Vagina (tissue), 2 donors: ENCODE results near the gene MINDY3. TPM values are rescaled to one million over a fixed set of nuclear protein-coding genes. Genes with fewer than 3 reads are reported as not detected.

Source experiments
- DNase-seq, 2 donors: peaks; one replicate each; pipeline ENCODE4 v3.0.0-alpha.2; 2017; ENCODE audit errors: extremely low spot score in 2 of 2
- H3K27ac ChIP-seq: fragments of 200-600 bp; sonication (generic); one replicate; pipeline ENCODE4 v1.5.1; 2019
- H3K27me3 ChIP-seq: fragments of 200-600 bp; sonication (generic); one replicate; pipeline ENCODE4 v1.5.1; 2019
- H3K36me3 ChIP-seq, 2 donors: fragments of 200-600 bp; sonication (generic); one replicate each; pipeline ENCODE4 v1.5.1; 2017 to 2019
- H3K4me1 ChIP-seq: fragments of 200-600 bp; sonication (generic); one replicate; pipeline ENCODE4 v1.5.1; 2019
- H3K4me3 ChIP-seq, 2 donors: fragments of 200-600 bp; sonication (generic); 1 replicate in 1 of 2; 2 replicates in 1 of 2; pipeline ENCODE4 v1.5.1; 2016 to 2019
- H3K9me3 ChIP-seq: fragments of 200-600 bp; sonication (generic); one replicate; pipeline ENCODE4 v1.5.1; 2019
- CTCF ChIP-seq, 3 experiments: fragments of 450-650 bp in 2 of 3; fragments of 200-600 bp in 1 of 3; sonication (generic) in 1 of 3; IDR thresholded peaks; one replicate each; pipeline ENCODE4 v1.5.1; 2017 to 2019; ENCODE audit warnings: antibody characterized with exemption in 3 of 3, mild to moderate bottlenecking in 2 of 3, moderate library complexity in 2 of 3
- POLR2A ChIP-seq, 2 donors: fragments of 450-650 bp; IDR thresholded peaks; one replicate each; pipeline ENCODE4 v1.6.1; 2017; ENCODE audit warnings: antibody characterized with exemption in 2 of 2, mild to moderate bottlenecking in 2 of 2, moderate library complexity in 2 of 2
- POLR2AphosphoS5 ChIP-seq, 2 donors: sonication (generic); formaldehyde crosslinking; IDR thresholded peaks; one replicate each; pipeline ENCODE4 v1.9.0; 2017; ENCODE audit warnings: antibody characterized with exemption in 2 of 2, mild to moderate bottlenecking in 2 of 2, low read depth in 1 of 2; ENCODE audit not compliant: insufficient read depth in 1 of 2
- intact Hi-C: fragments of 100-400 bp; cut with DNase I; formaldehyde crosslinking; loops from one replicate; pipeline ENCODE4 v1.15.1; 2023
- total RNA-seq: library from RNA; depleted of rRNA; stranded (reverse); fragments of >200 nt; gene quantifications from one replicate; pipeline ENCODE4 v1.2.3, GENCODE V29; 2016

The MINDY3 gene
- total RNA-seq, 1 donor from 2014 or later = 25.0 TPM

- Histone ChIP-seq H3K36me3 (peaks cover 0 to 6% of the 10 kb centered on the region in 2 donors), H3K4me1 (peaks cover 14% of the 10 kb centered on the region), H3K4me3 (no peak overlapping the region), H3K27ac (no peak overlapping the region), H3K27me3 (no peaks in the 10 kb centered on the region), H3K9me3 (peaks cover 6% of the 10 kb centered on the region)
- no peak for DNase-seq
- no peak for TF ChIP-seq CTCF (IDR thresholded peaks at IDR 0.05)
- no peak for TF ChIP-seq POLR2AphosphoS5 (IDR thresholded peaks at IDR 0.05; ENCODE audit: insufficient read depth in 1 of 2, low read depth in 1 of 2)
- TF ChIP-seq POLR2A (IDR thresholded peaks at IDR 0.05) = no peak
- intact Hi-C loops = no loop called here
Observed at GRCh38 chr10:15849316-15849715, 11.0 kb downstream of the MINDY3 start.

- no peak for DNase-seq
- Histone ChIP-seq H3K27me3 (no peaks in the 10 kb centered on the region), H3K9me3 (peaks cover 6% of the 10 kb centered on the region), H3K4me1 (peaks cover 9% of the 10 kb centered on the region), H3K4me3 (no peak overlapping the region), H3K27ac (no peak overlapping the region), H3K36me3 (peaks cover 0 to 6% of the 10 kb centered on the region in 2 donors)
- TF ChIP-seq POLR2A (IDR thresholded peaks at IDR 0.05) (no peak), CTCF (IDR thresholded peaks at IDR 0.05) (no peak)
- intact Hi-C loops = no loop called here
Observed at GRCh38 chr10:15847481-15847880, 12.8 kb downstream of the MINDY3 start.

GRCh38 chr10:15844517-15844916 lies 15.8 kb downstream of the MINDY3 start:
- Histone ChIP-seq H3K36me3 (peaks cover 0 to 6% of the 10 kb centered on the region in 2 donors), H3K4me3 (no peak overlapping the region), H3K4me1 (peaks cover 14% of the 10 kb centered on the region), H3K9me3 (no peaks in the 10 kb centered on the region), H3K27ac (no peak overlapping the region), H3K27me3 (no peaks in the 10 kb centered on the region)
- TF ChIP-seq POLR2A (IDR thresholded peaks at IDR 0.05) (no peak), POLR2AphosphoS5 (IDR thresholded peaks at IDR 0.05; ENCODE audit: insufficient read depth in 1 of 2, low read depth in 1 of 2) (no peak), CTCF (IDR thresholded peaks at IDR 0.05) (no peak)
- no peak for DNase-seq
- intact Hi-C loops = no loop called here

GRCh38 chr10:15843695-15844094 lies 16.6 kb downstream of the MINDY3 start:
- no peak overlapping the region for H3K27ac ChIP-seq
- no peaks in the 10 kb centered on the region for H3K27me3 ChIP-seq
- no peak for DNase-seq
- no peak overlapping the region for H3K4me3 ChIP-seq
- H3K4me1 ChIP-seq = peaks cover 14% of the 10 kb centered on the region
- intact Hi-C loops = no loop called here
- H3K9me3 ChIP-seq = no peaks in the 10 kb centered on the region
- H3K36me3 ChIP-seq = peaks cover 0 to 9% of the 10 kb centered on the region in 2 donors
- TF ChIP-seq POLR2A (IDR thresholded peaks at IDR 0.05) (no peak), POLR2AphosphoS5 (IDR thresholded peaks at IDR 0.05; ENCODE audit: insufficient read depth in 1 of 2, low read depth in 1 of 2) (no peak), CTCF (IDR thresholded peaks at IDR 0.05) (no peak)

GRCh38 chr10:15842556-15843169 lies 17.6 kb downstream of the MINDY3 start:
- no peak for DNase-seq
- Histone ChIP-seq H3K36me3 (peaks cover 0 to 11% of the 10 kb centered on the region in 2 donors), H3K27me3 (no peaks in the 10 kb centered on the region), H3K4me1 (peaks cover 14% of the 10 kb centered on the region), H3K4me3 (no peak overlapping the region), H3K27ac (no peak overlapping the region), H3K9me3 (no peaks in the 10 kb centered on the region)
- TF ChIP-seq POLR2AphosphoS5 (IDR thresholded peaks at IDR 0.05; ENCODE audit: insufficient read depth in 1 of 2, low read depth in 1 of 2) (no peak), CTCF (IDR thresholded peaks at IDR 0.05) (no peak), POLR2A (IDR thresholded peaks at IDR 0.05) (no peak)
- intact Hi-C loops = no loop called here
